ENCODE data around the gene PIK3R2.

DNA sequence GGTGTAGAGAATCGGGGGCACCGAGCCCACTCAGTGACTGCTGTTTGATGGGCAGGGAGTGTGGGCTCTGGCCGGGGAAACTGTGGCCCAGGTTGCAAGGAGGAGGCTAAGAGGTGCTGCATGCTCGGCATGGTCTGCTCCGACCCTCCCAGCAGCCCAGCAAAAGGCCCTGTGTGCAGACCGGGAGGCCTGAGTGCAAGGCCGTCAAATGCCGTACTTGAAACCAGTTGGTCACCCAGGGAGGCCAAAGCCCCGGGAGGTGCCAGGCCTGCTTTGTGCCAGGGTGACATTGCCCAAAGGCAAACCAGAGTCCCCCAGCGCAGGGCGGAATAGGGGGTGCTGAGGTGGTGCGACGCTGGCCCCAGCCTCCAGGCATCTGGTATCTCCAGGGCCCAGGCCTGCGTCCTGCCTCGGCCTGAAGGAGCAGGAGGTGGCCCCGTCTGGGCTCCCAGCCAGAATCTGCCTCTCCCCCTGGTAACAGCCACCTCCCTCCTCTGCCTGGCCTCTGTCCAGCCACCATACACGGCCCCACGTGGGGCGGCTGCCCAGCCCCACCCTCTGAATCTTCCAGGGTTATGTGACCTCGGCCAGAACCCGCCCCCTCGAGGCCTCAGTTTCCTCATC is 4.0 kb downstream of the PIK3R2 start:
- TF ChIP-seq POLR2A (IDR thresholded peaks at IDR 0.05; ENCODE audit: low read depth, low read length) (no peak), MXI1 (IDR thresholded peaks at IDR 0.05; ENCODE audit: borderline replicate concordance, low read depth, low read length) (peak; percentile 62; the same call in 1 of the 2 replicates), MAZ (IDR thresholded peaks at IDR 0.05; ENCODE audit: borderline replicate concordance, low read depth, low read length) (peak; percentile 45; the same call in 1 of the 2 replicates), RAD21 (IDR thresholded peaks at IDR 0.05; ENCODE audit: low read length) (no peak), RCOR1 (IDR thresholded peaks at IDR 0.05; ENCODE audit: insufficient replicate concordance, low read length) (no peak)
- TF ChIP-seq, protein P1, sequence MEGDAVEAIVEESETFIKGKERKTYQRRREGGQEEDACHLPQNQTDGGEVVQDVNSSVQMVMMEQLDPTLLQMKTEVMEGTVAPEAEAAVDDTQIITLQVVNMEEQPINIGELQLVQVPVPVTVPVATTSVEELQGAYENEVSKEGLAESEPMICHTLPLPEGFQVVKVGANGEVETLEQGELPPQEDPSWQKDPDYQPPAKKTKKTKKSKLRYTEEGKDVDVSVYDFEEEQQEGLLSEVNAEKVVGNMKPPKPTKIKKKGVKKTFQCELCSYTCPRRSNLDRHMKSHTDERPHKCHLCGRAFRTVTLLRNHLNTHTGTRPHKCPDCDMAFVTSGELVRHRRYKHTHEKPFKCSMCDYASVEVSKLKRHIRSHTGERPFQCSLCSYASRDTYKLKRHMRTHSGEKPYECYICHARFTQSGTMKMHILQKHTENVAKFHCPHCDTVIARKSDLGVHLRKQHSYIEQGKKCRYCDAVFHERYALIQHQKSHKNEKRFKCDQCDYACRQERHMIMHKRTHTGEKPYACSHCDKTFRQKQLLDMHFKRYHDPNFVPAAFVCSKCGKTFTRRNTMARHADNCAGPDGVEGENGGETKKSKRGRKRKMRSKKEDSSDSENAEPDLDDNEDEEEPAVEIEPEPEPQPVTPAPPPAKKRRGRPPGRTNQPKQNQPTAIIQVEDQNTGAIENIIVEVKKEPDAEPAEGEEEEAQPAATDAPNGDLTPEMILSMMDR (conservative IDR thresholded peaks at IDR 0.05; ENCODE audit: low read depth, low read length) = no peak
- TF ChIP-seq, protein P2, sequence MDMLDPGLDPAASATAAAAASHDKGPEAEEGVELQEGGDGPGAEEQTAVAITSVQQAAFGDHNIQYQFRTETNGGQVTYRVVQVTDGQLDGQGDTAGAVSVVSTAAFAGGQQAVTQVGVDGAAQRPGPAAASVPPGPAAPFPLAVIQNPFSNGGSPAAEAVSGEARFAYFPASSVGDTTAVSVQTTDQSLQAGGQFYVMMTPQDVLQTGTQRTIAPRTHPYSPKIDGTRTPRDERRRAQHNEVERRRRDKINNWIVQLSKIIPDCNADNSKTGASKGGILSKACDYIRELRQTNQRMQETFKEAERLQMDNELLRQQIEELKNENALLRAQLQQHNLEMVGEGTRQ (IDR thresholded peaks at IDR 0.05; ENCODE audit: low read depth, low read length) = peak; percentile 90
